Fibroblast of lung (primary cell): ENCODE results near the gene KCNMA1.

Source experiments
- EZH2 ChIP-seq: IDR thresholded peaks from 2 replicates; pipeline ENCODE4 v1.5.1; 2012; ENCODE audit warnings: low read length, control low read depth, mild to moderate bottlenecking; ENCODE audit errors: missing control alignments
- TF ChIP-seq, protein P1 (sequence below), 2 donors: IDR thresholded peaks in 1 of 2; conservative IDR thresholded peaks in 1 of 2; 1 replicate in 1 of 2; 2 replicates in 1 of 2; pipeline ENCODE4 v1.5.1; 2011 to 2012; ENCODE audit warnings: low read length in 2 of 2, control low read depth in 1 of 2, inconsistent platforms in 1 of 2, low read depth in 1 of 2, mild to moderate bottlenecking in 1 of 2

DNA sequence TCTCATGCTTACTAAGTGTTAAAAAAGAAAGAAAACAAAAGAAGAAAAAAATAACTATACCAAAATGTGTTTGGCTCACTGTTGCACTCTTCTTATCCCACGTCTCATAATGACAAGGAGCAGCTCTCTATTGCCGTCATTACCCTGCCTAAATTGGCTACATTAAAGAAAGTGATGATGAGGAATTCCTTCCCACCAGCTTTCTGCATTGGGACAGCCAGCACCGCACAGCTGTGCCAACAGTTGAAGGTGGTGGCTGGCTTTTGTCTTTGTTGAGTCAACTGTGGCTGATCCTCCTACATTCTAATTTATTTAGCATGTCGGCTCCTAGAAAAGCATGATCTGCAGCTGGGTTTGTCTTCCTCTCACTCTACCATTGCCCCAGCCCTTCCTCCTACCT is 751.8 kb downstream of the KCNMA1 start:
- TF ChIP-seq, protein P1, sequence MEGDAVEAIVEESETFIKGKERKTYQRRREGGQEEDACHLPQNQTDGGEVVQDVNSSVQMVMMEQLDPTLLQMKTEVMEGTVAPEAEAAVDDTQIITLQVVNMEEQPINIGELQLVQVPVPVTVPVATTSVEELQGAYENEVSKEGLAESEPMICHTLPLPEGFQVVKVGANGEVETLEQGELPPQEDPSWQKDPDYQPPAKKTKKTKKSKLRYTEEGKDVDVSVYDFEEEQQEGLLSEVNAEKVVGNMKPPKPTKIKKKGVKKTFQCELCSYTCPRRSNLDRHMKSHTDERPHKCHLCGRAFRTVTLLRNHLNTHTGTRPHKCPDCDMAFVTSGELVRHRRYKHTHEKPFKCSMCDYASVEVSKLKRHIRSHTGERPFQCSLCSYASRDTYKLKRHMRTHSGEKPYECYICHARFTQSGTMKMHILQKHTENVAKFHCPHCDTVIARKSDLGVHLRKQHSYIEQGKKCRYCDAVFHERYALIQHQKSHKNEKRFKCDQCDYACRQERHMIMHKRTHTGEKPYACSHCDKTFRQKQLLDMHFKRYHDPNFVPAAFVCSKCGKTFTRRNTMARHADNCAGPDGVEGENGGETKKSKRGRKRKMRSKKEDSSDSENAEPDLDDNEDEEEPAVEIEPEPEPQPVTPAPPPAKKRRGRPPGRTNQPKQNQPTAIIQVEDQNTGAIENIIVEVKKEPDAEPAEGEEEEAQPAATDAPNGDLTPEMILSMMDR (conservative IDR thresholded peaks at IDR 0.05 in 1 of 2, IDR thresholded peaks at IDR 0.05 in 1 of 2; ENCODE audit: low read depth in 1 of 2, low read length in 2 of 2), result no peak
- no peak for TF ChIP-seq EZH2
